ENCODE results near the gene TNFRSF6B.
"Not testable (repeated sequence)": the region's sequence is repeated elsewhere in the genome, so short reads cannot be mapped to it uniquely, and the experiment has no call there.

Gene TNFRSF6B

DNA sequence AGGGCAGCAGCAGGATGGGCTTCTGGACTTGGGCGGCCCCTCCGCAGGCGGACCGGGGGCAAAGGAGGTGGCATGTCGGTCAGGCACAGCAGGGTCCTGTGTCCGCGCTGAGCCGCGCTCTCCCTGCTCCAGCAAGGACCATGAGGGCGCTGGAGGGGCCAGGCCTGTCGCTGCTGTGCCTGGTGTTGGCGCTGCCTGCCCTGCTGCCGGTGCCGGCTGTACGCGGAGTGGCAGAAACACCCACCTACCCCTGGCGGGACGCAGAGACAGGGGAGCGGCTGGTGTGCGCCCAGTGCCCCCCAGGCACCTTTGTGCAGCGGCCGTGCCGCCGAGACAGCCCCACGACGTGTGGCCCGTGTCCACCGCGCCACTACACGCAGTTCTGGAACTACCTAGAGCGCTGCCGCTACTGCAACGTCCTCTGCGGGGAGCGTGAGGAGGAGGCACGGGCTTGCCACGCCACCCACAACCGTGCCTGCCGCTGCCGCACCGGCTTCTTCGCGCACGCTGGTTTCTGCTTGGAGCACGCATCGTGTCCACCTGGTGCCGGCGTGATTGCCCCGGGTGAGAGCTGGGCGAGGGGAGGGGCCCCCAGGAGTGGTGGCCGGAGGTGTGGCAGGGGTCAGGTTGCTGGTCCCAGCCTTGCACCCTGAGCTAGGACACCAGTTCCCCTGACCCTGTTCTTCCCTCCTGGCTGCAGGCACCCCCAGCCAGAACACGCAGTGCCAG, at the start of gene TNFRSF6B:
TNFRSF6B (plus strand) TSS at position 25 of the 729 bp plus-strand sequence; CDS start at position 141, 116 bp downstream.
- no peak for DNase-seq

DNA sequence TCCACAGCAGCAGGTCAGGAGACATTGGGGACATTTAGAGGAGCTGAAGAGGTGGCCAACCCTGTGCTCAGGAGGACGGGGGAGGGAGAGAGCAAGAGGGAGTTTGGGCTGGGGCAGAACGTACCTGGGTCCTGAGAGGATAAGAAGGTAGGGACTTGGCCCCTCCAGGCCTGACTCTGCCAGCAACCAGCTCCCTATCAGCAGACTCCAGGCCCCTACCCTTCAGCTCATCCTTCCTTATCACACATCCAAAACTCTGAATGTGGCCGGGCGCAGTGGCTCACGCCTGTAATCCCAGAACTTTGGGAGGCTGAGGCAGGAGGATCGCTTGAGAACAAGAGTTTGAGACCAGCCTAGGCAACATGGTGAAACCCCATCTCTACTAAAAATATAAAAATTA, 48.3 kb upstream of the TNFRSF6B start:
- DNase-seq: no peak

DNA sequence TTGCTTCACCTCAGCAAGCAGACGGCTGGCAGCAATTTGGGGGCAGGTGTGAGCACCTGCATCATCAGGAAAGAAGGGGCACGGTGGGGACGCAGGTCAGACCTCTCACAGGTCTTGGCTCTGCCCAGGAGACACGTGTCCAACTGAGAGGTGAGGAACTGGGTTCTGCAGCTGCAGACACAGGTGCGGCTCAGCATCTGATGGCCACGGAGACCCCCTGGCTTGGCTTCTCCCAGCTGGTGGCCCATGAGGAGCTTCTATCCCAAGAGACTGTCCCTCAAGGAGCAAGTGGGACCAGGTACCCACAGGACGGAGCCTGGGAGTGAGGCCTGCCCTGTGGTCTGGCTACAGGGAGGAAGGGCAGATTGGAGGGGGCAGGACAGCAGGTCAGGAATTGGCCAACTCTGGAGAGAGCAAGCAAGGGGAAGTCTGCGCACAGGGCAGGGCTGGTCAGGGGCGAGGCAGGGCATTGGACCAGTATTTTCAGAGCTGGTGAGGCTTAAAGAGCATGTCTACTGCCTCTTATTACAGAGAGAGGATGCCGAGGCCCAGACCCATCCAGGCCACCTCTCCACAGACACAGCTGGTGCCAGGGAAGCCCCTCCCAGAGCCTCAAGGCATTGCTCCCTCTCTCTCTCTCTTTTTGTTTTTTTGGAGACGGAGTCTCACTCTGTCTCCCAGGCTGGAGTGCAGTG, 47.4 kb upstream of the TNFRSF6B start:
- peak in 2 of 3 experiments; percentile 30 to 58 for DNase-seq

GRCh38 chr20:63650486-63650885, 46.0 kb upstream of the TNFRSF6B start:
- not testable (repeated sequence) for DNase-seq

DNA sequence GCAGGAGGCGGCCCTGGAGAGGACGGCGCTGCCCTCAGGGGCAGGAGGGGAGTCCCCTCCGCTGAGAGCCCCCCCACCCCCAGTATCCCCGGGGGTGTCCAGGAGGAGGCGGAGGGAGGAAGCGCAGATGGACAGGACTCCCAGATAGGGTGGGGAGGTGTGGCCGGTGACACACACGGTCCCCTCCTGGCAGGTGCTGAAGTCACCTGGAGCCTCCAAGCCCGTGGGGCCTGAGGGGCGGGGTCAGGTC, 44.6 kb upstream of the TNFRSF6B start:
- DNase-seq: peak in 1 of 3 experiments; percentile 64

DNA sequence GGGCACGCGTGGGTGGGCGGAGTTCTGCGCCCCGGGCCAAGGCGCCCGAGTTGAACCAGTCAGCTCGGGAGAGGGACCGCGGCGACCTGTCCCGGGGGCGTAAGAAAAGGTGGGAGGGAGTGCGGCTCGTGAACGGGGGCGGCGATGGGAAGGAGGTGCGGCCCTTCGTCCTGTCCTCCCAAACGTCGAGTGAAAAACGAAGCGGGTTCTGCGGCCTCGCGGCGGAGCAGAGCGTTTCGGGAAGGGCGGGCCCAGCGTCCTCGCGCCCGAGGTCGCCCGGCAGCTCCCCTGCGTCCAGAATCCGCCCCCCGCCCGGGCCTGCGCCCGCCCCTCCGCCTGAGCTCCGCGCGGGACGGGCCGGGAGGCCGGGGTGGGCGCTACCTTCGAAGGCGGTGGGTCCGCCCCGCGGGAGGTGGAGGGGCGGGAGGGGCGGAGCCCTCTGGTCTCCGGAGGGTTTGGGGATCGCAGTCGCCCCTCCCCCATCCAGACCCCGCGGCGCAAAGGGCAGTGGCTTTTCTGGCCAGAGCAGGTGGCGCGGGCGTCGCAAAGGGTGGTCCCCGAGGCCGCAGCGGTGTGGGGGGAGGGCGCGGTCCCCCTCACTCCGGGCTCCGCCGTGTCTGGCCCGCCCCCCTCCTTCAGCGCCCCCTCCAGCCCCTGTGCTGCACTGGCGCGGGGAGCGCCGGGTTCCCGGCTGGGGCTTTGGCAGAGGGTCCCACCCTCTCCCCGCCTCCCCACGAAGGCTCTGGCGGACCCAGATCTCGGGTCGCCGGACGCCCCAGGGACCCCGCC, 44.1 kb upstream of the TNFRSF6B start:
- peak in 2 of 3 experiments; percentile 67 to 70 for DNase-seq

DNA sequence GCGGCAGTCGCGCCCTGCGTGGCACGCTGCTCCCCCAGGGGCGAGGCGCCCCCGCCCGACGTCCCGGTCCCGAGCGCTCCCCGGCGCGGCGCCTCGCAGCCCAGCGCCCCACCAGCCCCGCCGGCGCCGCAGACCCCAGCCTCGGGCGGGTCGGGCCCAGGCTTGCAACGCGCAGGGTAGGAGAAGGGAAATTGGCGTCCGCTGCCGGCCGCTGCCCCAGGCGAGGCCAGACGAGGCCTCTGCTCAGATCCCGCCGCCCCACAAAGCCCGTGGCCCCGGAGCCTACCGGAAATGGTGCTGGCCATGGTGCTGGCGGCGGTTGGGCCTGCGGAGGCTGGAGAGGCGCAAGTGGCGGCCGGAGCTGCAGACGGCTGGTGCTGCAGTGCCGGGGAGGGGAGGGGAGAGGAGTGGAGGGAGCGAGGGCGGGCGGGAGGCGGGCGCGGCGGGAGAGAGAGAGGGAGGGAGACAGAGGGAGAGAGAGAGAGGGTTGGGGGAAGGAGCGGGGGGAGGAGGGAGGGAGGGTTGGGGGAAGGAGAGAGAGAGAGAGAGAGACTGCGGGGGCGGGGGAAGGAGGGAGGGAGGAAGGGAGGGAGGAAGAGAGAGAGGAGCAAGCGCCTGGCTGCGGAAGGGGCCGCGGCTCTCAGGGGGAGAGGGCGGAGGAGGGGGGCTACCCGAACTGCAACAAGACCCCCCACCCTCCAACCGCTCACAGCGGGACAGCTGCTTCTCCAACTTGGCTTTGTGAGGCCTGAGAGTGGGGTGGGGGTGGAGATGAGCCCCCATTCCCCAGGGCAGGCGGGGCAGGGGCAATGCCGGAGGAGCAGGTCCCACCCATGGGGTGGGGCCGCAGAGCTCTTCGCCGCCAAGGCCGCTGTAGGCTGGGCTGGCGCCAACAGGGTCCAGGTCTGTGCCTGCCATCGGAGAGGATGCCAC, 43.1 kb upstream of the TNFRSF6B start, which contains the start of gene STMN3:
STMN3 (minus strand) TSS at position 384 of the 933 bp plus-strand sequence; CDS start at position 305, 79 bp downstream.
- peak; percentile 86 to 99 (median 97) for DNase-seq

DNA sequence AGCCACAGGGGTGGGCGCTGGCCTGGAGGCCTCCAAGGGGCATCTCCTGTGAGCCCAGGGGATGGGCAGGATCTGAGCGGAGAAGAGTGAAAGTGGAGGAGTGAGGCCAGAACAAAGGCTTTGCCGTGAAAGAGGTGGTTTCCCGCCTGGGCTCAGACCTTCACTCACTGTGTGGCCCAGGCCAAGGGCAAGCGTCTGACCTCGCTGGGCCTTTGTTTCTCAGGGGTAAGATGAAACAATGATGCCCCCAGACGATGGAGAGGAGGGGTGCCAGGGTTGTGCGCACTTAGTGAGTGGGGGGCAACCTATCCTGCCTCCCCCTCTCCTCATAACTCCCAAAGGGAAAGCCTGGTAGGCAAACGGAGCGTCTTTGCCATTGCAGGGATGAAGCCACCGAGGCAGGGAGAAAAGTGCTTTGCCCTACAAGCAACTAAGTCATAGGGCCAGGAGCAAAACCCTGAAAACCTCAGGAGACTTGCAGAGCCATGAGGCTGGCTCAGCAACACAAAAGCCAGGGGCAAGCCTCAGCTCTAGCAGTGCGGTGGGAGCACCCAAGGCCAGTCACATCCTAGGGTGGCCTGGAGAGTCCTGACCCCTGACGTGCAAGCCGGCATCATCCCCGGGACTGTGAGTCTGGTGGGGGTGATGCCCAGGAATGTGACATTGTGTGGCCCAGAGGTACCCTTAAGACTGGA, 42.3 kb upstream of the TNFRSF6B start:
- no peak for DNase-seq

DNA sequence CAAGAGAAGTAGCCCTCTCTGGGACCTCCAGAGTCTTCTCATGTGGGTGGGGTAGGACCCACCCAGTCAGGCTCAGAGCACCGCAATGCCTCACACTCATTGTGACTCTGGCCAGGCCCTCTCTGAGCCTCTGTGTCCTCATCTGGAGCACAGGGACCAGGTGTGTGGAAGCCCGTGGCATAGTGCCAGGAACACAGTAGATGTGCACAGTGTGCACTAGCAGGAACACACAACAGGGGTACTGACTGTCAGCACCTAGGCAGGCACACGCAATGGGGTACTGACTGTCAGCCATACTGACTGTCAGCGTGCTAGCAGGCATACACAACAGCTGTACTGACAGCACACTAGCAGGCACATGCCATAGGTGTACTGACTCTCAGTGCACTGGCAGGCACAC, 41.2 kb upstream of the TNFRSF6B start:
- DNase-seq: peak in 1 of 3 experiments; percentile 15

- no peak for DNase-seq
Observed at GRCh38 chr20:63656451-63656850, 40.0 kb upstream of the TNFRSF6B start.

- no peak for DNase-seq
Observed at GRCh38 chr20:63657260-63657936, 39.1 kb upstream of the TNFRSF6B start.

- DNase-seq: peak; percentile 94 to 98 (median 97)
Observed at GRCh38 chr20:63657937-63658748, 38.3 kb upstream of the TNFRSF6B start, which contains the start of gene RTEL1. Gene RTEL1, plus strand, starts transcription at chr20:63658312. Its CDS starts 1,091 bp downstream, at chr20:63659403.

GRCh38 chr20:63658749-63659187, 37.7 kb upstream of the TNFRSF6B start:
- no peak for DNase-seq

GRCh38 chr20:63659370-63659769, 37.1 kb upstream of the TNFRSF6B start:
- DNase-seq: no peak

DNA sequence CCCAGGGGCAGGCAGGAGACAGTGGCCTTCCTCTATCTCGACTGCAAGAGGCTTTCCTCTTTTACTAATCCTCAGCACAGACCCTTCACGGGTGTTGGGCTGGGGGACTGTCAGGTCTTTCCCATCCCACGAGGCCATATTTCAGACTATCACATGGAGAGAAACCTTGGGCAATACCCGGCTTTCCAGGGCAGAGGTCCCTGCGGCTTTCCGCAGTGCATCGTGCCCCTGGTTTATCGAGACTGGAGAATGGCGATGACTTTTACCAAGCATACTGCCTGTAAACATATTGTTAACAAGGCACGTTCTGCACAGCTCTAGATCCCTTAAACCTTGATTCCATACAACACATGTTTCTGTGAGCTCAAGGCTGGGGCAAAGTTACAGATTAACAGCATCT, 36.3 kb upstream of the TNFRSF6B start:
- not testable (repeated sequence) for DNase-seq

- DNase-seq: no peak
Observed at GRCh38 chr20:63660622-63661021, 35.8 kb upstream of the TNFRSF6B start.

GRCh38 chr20:63661108-63661507, 35.3 kb upstream of the TNFRSF6B start:
- no peak for DNase-seq

- no peak for DNase-seq
Observed at GRCh38 chr20:63661959-63662812, 34.3 kb upstream of the TNFRSF6B start.

- no peak for DNase-seq
Observed at GRCh38 chr20:63662813-63663189, 33.7 kb upstream of the TNFRSF6B start.
